Caki2 (cell line): ENCODE results near the gene WNT9A. TPM values are rescaled to one million over a fixed set of nuclear protein-coding genes. Genes with fewer than 3 reads are reported as not detected.

Experiments used
- DNase-seq: peaks from one replicate; pipeline ENCODE4 v3.0.0-alpha.2; 2015; ENCODE audit warnings: low read depth
- in situ Hi-C: cut with HindIII; loops from 2 replicates; pipeline ENCODE4 v1.10.0; 2016; ENCODE audit warnings: low sequenced_read_pairs, low pct_unique_long_range_greater_than_20kb, mixed read lengths
- total RNA-seq: library from RNA; depleted of rRNA; stranded (reverse); fragments of >200 nt; shearing (Covaris generic); gene quantifications from 2 replicates; pipeline ENCODE4 v1.2.3, GENCODE V29; 2014; ENCODE audit warnings: low replicate concordance

Gene WNT9A
- total RNA-seq, 1 experiment from 2014 or later = 1.1 TPM

- DNase-seq = no peak
- in situ Hi-C loops = no loop called here
Observed at GRCh38 chr1:227905573-227906487, 41.9 kb downstream of the WNT9A start.

GRCh38 chr1:227904541-227905335, 43.0 kb downstream of the WNT9A start:
- in situ Hi-C loops = no loop called here

GRCh38 chr1:227903614-227904501, 43.9 kb downstream of the WNT9A start:
- no peak for DNase-seq
- in situ Hi-C loops = no loop called here

More at GRCh38 chr1:227904541-227905335, 43.0 kb downstream of the WNT9A start:
- DNase-seq = no peak

DNA sequence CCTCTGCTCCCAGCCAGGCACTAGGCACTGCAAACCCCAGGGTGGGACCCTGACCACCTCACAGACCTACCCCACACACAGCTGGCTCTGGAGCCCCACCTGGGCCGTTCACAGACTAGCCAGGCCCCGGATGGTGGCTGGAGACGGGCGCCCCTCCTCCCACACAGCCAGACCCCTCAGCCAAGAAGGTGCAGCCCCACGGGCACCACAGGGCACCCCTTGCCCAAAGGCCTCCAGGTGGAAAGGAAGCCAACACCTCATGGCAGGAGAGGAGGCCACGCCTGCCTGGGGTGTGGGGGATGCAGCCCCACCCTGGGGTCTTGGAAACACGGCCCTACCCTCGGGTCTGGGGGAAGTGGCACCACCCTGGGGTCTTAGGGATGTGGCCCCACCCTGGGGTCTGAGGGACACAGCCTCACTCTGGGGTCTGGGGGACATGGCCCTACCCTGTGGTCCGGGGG, 44.6 kb downstream of the WNT9A start:
- in situ Hi-C loops = no loop called here
- DNase-seq = no peak

- in situ Hi-C loops = no loop called here
- no peak for DNase-seq
Observed at GRCh38 chr1:227902641-227902990, 45.1 kb downstream of the WNT9A start.

DNA sequence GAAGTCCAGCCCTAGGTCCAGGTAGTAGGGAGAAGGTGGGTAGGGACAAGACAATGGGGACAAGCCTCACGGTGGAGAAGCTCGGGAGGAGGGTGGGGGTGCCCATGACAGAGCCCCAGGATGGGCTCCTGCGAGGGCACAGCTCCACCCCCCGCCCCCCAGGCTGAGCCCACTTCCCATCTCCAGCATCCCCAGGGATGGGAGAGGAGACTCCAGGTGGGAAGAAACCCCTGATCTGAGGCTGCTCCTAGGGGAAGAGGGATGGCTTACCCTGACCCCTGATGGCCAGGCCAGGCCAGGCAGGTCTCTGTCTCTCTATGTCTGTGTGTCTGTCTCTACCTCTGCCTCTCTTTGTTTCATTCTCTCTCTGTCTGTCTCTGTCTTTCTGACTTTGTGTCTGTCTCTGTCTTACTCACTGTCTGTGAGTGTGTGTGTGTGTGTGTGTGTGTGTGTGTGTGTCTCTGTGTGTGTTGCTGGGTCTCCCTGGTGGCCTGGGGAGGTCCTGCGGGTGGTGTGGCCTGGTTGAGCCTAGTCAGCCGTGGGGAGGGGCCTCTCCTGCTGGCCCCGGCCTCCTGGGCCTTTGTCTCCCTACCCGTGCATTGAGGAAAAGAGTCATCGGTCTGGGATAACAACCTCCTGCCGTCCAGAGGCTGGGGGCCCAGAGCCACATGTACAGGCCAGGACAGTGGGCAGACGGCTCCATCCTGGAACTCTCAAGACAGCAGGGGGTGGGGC, 45.7 kb downstream of the WNT9A start:
- peak; percentile 14 for DNase-seq
- in situ Hi-C loops = no loop called here

DNA sequence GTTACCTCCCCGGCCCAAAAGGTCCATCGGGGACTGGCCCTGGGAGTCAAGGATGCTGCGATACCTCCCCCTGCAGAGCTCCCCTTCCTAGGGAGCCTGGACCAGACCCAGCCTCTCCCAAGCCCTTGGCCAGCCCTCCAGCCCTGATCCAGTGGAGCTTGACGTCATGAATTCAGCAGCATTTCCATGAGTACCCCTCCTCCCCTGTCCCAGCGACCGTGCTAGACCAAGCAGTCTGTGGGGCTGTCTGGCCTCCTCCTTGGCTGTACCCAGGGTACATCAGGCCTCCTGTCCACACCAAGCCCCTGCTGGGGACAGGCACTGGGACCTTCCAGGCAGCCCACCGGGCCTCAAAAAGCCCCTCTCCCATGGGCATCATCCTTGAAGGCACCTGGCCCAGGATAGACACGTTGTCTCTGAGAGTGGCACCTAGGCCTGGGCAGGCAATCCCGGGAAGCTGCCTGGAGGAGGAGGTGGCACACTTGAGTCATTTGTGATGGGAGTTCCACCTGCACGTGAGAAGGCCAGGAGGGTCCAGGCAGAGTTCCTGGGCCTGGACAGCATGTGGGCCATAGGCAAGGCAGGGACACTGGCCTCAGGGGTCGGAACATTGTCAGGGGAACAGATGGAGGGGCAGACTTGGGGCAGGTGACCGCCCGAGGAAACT, 46.4 kb downstream of the WNT9A start:
- in situ Hi-C loops = no loop called here
- no peak for DNase-seq

DNA sequence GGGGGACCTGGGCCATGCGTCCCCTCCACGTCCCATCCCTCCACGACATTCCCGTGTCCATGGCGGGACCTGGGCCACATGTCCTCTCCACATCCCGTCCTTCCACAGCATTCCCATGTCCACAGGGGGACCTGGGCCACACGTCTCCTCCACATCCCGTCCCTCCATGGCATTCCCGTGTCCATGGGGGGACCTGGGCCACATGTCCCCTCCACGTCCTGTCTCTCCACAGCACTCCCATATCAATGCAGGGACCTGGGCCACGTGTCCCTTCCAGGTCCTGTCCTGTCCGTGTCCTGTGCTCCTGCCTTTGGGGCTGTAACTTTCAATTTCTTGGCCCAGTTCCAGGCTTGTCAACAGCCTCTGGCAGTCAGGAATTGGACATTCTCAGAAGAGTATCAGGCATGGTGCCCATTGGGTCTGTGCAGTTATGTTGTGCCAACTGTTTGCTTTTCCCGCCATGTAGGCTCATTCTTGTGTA, 47.1 kb downstream of the WNT9A start:
- in situ Hi-C loops = no loop called here
- DNase-seq = no peak

GRCh38 chr1:227899820-227900449, 47.8 kb downstream of the WNT9A start:
- no peak for DNase-seq
- in situ Hi-C loops = no loop called here

DNA sequence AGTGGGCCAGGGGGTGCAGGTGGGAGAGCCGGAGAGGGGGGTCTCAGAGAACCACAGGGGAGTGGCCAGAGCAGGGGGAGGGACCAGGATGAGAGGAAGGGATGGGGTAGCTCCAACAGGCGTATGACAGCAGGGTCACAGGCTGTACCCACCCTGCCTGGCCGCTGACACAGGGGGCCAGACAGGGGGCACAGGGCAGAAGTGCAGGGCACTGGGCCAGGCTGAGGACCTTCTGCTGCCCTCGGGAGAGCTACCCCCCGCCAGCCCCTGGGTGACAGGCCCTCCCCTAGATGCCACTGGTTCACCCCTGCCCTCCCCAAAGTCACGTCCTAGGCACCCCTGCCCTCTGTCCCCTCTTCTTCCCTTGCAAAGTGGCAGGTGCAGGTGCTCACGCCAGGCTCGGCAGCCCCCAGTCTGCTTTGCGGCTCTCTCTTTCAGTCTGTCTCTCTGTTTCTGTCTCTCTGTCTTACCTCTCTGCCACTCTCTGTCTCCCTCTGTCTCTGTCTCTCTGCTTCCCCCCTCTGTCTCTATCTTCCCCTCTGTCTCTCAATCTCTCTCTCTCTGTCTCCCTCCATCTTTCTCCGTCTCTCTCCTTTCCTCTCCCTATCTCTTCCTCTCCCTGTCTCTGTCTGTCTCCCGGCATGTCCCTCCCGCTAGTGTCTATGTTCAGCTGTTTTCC, 48.5 kb downstream of the WNT9A start:
- in situ Hi-C loops = no loop called here
- DNase-seq = no peak

DNA sequence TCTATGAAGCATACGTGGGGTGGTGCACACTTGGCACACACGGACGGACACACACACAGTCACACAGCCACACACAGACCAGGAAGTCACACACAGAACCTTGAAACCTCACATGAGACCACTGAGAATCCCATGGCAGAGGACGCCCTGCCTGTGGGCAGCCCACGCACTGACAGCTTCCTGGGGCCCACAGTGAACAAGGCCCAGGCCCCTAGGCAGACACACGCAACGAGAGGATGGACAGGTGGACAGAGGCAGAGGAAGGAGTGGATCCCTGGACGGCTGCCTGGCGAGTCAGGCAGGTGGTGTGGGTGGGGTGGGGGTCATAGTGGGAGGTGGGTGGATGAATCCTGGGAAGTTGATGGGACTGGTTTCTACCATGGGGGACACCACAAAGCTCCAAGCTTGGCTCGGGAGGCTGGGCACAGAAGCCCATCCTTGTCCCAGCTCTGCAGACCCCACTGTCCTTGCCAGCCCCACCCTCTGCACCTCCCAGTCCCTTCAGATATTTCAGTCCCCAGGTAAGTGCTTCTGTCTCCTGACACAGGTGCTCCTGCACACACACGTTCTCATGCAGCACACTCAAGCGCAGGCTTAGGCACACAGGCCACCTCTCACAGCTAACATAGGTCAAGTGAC, 49.1 kb downstream of the WNT9A start:
- no peak for DNase-seq
- in situ Hi-C loops = no loop called here

DNA sequence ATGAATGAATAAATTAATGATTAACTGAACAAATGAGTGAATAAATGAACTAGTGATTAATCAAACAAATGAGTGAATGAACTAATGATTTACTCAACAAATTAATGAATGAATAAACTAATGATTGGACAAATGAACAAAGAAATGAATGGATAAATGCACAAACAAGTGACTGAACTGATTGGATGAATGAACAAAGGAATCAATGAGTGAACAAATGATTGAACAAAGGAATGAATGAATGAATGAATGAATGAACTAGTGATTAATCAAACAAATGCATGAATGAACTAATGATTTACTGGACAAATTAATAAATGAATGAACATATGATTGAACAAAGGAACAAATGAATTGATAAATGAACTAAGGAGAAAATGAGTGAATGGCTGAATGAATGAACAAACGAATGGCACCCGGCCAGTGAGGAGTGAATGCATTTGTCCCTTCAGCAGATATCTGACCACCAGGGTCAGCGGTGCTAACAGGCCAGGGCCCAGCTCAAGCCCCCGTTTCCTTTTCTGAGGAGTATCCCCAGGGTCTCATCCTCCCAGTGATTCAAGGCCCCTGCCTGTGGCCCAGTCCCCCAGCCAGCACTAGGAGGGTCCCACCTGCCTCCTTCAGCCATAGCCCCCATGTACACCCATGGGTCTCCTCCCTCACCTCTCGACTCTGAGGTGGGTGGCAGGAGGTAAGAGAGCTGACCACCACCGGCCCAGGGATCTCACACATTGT, 49.9 kb downstream of the WNT9A start:
- in situ Hi-C loops = no loop called here
- DNase-seq = no peak

DNA sequence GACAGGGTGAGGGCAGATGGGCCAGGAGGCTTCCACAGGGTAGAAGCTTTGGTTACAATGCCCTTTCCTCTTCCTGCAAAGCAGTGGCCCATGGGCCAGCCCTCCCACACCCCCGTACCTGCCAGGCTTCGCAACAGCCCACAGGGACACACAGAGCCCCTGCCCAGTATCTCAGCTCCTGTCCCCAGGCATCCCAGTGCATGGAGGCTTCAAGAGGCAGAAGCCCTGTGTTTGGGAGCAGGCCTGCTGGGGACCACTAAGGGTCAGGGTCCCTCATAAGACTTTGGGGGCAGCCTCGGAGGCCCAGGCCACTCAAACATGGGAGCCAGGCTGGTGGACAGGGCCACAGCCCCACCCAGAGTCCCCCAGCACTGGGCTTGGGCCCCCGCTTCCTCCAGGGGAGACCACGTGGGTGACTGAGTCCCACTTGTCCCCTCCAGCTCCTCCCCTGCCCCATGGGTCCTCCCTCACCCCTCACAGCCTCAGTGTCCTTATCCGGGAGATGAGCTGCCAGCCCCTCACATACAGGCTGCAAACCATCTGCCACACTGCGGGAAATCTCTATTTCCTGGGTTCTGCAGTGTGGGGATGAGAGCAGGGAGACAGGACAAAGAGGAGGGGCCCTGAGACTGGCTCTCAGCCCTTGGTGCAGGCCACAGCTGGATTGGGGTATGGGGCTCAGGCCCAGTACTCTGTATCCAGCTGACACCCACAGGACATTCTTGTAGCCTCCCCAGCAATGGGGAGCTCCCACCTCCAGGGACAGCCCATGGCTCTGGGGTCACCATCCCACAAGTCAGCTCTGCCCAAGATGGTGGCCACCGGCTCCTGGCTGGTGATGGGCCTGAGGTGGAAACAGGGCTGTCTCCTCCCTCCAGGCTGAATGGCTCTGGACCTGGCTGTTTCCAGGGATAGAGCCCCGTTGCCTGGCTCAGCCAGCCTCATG, 50.7 kb downstream of the WNT9A start:
- DNase-seq = no peak
- in situ Hi-C loops = no loop called here
